ENCODE measurements around the gene SIGLEC11.
"Not testable (repeated sequence)": the region's sequence is repeated elsewhere in the genome, so short reads cannot be mapped to it uniquely, and the experiment has no call there.

SIGLEC11 gene, protein sequence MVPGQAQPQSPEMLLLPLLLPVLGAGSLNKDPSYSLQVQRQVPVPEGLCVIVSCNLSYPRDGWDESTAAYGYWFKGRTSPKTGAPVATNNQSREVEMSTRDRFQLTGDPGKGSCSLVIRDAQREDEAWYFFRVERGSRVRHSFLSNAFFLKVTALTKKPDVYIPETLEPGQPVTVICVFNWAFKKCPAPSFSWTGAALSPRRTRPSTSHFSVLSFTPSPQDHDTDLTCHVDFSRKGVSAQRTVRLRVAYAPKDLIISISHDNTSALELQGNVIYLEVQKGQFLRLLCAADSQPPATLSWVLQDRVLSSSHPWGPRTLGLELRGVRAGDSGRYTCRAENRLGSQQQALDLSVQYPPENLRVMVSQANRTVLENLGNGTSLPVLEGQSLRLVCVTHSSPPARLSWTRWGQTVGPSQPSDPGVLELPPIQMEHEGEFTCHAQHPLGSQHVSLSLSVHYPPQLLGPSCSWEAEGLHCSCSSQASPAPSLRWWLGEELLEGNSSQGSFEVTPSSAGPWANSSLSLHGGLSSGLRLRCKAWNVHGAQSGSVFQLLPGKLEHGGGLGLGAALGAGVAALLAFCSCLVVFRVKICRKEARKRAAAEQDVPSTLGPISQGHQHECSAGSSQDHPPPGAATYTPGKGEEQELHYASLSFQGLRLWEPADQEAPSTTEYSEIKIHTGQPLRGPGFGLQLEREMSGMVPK

DNA sequence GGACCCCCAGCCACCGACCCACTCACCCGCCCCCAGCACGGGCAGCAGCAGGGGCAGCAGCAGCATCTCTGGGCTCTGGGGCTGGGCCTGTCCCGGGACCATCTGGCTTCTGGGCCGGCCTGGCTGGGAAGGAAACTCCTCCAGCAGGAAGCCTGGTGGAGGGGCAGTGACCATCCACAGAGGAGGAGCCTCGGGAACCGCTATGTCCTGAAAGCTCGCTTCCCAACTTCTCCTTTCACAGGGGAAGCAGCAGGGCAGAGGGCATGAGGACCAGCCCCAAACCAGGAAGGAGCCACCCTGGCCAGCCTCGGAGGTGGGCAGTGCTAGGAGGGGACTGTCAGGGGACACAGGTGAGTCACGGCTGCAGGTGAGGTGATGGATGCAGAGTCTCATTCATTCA, at the start of gene SIGLEC11:
Gene SIGLEC11, minus strand, starts transcription at position 193 of the 400 bp plus-strand sequence. Its CDS starts 91 bp downstream, at position 102.
- not testable (repeated sequence) for DNase-seq

DNA sequence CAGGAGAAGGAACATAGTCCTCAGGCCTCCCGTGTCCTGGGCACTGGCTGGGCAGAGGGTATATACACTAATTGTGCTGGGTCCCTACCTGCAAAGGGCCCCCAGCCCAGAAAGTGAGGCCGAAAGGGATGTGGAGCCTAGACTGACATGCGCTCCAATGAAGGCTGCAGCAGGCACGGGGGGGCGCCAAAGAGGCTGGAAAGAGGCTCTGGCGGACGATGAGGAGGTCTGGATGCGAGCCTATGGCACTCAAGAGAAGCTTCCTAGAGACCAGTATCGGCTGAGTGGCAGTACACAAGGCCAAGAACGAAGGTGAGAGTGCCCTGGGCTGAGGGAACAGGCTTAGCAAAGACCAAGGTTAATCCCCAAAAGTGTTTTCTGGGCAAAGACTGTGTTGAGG, 47.6 kb upstream of the SIGLEC11 start:
- DNase-seq: peak; percentile 24

DNA sequence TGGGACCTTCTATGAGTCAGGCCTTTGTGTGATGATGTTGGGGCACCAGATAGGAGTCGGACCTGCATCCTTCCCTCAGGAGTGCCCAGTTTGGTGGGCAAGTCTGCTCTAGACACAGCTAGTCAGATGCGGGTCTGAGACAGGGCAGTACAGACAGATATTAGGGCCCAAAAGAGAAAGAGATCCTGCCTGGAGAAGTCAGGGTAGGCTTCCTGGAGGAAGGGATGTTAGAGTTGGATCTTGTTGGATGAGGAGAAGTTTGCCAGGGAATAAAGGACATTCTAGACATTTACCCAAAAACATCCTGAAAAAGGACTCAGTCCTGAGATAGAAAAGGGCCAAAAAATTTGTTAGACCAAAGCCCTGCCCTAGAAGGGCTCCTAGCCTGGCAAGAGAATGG, 47.0 kb upstream of the SIGLEC11 start:
- DNase-seq: no peak

DNA sequence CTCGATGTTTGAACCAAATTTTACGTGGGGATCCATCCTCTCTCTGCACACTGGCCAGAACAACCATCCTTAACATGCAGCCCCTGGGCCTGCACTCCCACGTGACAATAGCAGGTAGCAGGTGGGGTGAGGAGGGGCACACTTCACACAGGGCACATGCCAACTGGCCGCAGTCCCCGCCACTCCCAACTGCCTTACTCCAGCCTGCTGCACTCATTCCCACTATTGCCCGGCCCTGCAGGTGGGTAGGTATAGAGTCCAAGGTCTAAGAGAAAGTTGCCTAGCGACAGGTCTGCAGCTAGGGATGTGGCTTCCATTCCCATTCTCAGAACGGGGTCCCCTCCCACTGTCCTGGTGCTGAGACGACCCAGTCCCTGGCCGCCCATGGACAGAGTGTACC, 46.2 kb upstream of the SIGLEC11 start:
- no peak for DNase-seq

DNA sequence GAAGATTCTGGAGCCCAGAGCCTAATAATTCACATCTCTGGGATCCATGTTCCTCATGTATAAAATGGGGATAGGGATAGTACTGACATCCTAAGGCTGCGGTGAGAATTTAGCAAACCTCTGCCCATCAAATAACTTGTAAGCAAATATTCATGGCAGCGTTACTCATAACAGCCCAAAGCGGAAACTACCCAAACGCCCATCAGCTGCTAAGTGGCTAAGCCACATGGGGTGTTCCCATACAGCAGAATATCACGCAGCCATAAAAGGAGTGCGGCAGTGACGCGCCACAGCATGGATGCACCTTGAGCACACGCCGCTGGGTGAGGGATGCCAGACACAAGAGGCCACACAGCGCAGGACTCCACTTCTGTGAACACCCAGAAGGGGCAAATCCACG, 44.5 kb upstream of the SIGLEC11 start:
- peak; percentile 24 for DNase-seq

DNA sequence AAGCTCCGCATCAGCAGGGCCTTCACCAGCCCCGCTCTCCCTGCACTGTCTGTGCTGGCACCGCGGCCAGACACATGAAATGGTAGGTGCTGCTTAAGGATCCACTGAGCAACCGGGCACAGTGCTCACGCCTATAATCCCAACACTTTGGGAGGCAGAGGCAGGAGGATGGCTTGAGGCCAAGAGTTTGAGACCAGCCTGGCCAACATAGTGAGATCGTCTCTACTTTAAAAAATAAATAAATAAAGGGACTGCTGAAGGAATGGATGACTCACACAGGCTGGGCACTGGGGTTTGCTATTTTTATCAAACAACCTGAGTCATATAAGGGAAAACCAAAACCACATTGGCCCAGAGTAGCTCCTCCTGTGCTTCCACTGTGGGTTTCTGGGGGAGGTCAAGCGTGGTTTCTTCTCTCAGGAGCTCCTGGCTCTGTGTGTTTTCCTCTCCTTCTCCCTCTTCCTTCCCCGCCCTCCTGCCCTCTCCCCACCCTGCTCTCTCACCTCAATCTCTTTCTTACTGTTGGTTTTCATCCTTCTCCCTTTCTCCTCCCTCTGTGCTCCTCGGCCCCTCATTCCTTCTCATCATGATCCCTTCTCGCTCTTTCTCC, 42.9 kb upstream of the SIGLEC11 start:
- peak; percentile 56 for DNase-seq

DNA sequence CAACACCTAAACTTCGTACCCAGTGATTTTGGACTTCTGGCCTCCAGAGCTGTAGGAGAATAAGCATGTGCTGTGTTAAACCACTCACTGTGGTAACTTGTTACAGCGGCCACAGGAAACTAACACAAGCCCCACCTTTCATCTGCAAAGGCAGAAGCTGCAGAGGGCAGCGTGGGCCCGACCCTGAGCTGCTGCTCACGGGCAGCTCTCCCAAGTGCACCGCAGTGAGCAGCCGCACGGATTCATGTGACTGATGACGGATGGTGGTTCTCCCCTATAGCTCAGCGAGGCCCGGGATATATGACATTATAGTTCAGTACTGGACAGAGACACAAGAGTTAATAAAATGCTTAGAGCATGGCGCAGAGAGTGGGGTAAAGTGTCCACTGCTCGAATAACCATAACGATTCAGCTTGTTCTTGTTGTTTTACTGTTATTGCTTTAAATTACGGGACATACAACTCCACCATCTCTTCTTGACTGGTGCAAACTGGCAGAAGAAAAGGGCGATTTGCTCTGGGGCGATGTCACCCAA, 42.3 kb upstream of the SIGLEC11 start:
- no peak for DNase-seq

DNA sequence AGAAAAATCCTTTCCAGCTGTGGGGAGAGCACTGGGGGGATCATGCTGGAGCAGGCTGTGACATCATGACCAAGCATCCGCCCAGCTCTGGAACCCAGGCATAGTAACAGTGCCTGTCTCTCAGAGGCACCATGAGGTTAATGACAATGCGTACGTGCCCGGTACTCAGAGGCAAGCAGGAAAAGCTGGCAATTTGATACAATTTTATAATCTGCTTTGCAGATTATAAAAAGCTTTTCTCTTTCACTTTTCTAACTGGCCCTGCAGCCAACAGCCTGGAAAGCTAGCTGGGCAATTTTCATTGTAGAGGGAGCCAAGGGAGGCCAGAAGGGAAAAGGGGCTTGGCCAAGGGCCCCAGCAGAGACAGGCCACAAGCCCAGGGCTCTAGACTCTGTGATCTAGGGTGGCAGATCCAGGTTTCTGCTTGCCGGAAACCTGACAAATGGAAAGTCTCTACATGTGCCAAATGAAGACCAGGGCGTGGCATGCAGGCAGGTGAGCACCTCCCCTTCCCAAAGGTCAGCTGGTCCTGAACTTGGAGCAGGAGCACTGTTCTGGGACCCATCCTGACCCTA, 41.5 kb upstream of the SIGLEC11 start:
- no peak for DNase-seq

DNA sequence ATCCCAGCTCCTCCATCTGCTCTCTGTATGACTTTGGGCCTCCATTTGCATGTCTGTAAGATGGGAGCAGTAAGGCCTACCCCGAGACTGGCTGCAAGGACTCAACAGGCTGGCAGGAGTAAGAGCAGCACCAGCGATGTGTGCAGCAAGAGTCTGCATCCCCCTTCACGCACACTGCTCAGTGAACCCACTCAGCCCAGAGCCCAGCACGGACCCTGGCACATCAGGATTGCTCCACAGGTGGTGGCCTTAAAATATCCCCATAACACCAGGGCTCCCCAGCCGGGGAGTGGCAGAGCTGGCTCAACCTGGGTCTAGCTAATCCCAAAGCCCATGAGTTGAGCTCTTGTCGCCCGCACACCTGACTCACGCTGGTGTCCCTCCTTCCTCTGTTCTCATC, 40.8 kb upstream of the SIGLEC11 start:
- DNase-seq: no peak

DNA sequence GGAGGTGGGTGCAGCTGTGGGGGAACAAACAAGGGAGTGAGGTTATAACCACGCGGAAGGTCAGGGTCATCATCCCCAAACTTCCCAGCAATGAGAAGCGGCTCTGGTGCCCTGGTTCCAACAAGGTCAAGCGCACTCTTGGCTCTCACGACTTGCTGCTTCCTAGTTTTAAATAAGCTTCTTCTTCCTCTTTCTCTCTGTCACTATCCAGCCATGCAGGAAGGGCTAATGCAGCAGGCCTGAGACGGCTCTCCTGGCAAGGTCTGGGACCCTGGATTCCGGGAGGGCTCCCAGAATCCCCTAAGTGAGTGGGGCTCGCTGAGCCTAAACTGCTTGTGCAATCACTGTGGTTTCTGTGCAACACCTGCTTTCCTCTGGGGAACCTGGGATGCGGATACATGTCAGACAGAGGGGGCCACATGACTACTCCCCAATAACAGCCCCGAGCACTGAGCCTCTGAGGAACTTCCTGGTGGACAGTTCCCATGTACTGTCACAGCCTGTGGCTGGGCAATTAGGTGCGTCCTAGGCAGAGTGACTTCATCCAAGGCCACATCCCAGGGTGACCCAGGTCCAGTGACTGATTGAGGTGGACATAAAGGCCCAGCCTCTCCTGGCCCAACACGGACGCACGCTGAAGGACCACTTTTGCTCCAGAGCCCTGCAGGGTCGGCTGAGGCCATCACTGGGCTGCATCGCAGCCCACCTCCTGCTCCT, 40.0 kb upstream of the SIGLEC11 start:
- DNase-seq: no peak

DNA sequence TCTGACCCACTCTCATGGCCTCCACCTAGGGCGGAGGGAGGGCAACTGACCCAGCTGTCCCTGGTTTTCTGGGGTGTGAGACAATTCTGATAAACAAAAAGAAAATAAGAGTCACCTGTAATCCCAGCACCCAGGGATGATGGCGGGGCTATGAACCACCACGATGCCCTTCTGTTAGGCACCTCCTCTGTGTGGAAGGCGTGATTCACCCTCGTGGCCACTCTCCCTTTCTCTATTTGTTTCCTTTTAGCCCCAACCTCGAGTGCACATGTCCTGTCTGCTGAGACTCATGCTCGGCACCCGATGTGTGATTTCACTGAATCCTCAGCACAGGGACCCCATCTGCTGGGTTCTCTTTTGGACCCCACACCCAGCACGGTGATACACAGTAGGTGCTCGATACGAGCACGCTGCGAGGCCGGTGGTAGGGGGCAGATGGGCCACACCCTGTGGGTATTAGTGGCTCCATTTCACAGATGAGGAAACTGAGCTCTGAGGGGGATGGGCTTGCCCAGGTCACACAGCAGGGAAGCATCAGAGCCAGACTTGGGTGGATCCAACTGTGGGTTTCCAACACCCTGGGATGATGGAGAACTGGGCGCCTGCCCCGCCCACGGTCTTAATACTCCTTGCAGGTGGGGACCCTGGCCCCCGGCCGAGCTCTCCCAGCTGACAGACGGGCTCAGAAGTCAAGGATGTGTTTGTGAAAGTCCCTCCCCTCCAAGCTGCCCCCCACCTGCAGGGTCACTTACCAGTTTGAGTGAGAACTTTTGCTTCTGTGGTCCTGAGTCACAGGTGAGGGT, 39.3 kb upstream of the SIGLEC11 start:
- DNase-seq: peak; percentile 21

DNA sequence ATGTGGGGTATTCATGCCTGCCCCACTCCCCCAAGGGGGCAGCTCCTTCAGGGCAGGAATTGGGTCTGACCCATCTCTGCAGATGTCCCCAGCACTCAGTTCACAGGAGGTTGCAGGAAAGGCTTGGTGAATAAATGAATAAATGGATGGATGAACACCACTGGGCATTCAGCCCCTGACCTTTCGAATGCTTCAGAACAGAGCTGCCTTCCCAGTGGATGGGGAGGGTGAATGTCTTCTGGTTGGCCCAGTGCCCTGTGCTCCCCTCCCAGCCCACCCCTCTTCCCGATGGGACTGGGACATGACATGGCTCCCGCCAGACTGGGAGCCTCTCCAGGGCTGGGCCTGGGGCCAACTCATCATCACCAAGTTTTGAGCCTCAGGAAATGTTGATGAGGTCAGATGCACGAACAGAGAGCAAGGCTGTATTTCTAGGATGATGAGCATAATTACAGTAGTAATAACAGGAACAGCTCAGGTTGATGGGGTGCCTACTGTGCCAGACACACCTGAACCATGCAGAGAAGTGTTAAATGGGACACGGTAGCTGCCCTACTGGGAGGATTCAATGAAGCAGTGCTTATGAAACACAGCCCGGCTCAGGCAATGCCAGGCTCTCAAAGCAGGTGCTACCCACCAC, 38.5 kb upstream of the SIGLEC11 start:
- DNase-seq: no peak

DNA sequence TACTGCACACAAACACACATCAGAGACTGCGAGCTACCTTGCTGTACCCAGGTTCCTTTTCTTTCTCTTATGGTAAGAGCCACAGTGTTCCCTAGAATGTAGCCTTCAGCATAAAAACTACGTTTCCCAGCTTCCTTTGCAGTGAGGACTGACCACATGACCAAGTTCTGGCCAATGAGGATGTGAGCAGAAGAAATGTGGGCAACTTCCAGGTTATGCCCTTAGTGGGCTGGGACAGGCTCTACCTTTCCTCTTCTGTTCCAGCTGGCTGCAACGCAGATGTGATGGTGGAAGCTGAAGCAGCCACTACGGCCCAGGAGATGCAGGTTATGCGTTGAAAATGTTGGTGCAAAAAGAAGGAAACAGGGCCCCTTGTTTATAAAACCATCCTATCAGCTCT, 36.7 kb upstream of the SIGLEC11 start:
- DNase-seq: peak; percentile 26

DNA sequence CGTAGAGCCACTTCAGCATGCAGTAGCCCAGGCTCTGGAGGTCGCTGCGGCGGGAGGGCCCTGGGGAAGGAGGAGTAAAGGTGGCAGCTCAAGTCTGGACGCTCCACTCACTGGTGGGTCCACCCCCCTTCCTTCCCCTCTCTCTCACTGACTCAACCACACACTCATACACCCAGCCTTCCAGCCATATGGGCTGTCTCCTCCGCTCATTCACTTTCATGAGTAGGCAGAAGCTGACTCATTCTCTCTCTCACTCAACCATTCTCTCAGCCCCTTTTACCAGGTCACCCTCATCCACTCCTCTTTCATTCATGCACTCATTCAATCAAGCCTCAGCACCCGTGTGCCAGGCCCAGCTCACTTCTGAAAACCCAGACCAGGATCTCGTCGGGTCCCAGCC, 27.5 kb upstream of the SIGLEC11 start:
- DNase-seq: peak; percentile 50

DNA sequence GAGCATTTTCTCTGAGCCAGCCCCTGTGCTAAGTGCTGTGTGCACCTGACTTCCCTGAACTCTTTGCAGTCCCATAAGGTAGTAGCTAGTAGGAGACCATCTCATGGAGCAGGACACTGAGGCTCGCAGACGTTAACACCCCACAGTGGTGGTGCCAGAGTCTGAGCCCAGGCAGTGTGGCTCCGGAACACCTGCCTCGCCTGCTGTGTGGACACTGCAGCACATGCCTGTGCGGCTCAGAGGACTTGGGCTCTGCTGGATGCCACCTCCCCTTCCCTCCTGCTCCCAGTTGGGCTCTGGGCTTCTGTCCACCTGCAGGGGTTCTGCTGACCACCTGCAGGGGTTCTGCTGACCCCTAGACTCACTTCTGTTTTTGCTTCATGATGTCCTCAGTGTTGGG, 27.0 kb upstream of the SIGLEC11 start:
- DNase-seq: no peak

DNA sequence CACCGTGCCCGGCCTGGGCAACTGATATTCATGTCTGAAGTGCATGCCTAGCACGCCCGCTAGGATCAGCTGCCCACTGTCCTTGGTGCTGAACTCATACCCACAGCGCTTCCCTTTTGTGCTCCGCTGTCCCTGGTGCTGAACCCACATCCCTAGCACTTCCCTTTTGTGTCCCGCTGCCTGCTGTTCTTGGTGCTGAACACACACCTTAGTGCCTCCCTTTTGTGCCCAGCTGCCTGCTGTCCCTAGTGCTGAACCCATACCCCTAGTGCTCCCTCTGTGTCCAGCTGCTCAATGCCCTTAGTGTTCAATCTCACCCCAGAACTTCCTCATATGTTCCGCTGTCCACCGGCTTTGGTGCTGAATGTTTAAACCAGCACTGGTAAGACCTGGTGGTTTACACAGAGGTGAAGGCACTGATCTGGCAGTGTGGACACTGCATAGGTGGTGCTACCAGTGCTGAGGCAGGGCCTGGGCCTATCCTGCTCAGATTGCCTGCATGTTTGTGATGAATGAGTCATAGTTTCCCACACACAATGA, 26.3 kb upstream of the SIGLEC11 start:
- DNase-seq: peak; percentile 87

DNA sequence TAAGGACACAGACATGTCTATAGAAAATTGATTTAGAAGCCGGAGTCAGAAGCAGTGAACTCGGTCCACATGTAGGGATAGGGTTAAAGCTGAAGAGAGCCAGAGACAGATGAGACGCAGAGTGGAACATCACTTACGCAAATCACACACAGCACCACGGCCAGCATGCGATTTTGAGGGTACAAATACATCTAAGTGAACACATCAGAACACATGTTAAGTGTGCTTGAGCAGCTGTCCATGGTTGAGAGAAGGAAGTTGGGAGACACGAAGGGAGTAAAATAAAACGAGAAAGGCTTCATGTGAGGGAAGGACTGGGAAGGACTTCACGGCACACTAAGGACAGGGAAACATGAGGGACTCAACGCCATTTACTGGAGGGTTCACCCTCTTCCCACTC, 25.4 kb upstream of the SIGLEC11 start:
- DNase-seq: no peak

DNA sequence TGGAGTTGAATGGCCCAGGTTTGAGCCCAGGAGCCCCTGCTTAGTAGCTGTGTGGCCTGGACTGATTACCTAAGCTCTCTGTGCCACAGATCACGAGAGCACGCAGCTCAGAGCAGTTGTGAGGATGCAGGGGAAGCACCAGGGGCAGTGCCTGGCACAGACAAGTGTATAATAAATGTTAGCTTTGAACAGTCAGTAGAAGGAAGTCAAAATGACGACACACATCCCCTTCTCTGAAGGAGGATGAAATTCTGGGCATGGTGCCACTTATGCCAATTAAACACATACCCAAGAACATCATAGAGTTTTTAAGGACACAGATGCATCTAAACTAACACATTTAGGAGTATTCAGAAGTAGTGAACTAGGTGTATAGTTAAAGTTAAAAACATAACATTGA, 24.9 kb upstream of the SIGLEC11 start:
- no peak for DNase-seq

DNA sequence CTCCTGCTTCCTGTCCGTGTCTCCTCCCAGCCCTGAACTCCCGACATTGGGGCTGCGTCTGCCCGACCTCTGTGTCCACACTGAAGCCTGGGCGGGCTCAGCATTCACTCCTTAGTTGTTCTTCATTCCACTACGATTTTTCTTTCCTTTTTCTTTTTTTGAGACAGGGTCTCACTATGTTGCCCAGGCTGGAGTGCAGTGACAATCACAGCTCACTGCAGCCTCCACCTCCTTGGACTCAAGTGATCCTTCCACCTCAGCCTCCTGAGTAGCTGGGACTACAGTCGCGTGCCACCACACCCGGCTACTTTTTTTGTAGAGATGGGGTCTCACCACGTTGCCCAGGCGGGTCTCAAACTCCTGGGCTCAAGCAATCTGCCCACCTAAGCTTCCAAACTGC, 23.5 kb upstream of the SIGLEC11 start:
- no peak for DNase-seq

DNA sequence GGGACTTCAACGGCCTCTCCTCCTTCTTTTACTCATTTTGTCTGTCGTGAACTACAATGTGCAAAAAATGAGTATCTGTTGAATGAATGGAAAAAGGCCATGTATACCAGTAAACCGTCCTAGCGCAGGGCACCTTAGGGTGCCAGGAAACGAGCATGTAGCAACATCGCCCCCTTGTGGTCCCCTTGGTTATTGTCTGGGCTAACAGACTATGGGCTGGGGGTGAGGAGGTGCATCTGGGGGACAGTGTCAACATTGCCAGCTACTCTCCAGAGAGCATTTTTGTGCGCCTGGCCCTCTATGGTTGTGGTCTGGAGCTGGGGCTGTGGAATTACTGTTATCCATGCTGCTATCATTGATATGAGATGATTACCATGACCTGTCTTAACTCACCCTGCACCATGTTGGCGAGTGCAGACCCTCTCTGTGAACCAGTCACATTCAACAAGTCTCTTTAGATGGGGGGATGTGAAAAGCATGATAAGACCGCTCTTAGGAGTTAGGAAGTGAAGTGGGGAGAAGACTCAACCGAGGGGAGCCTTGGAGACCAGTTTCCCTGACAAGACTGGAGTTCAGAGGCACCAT, 22.8 kb upstream of the SIGLEC11 start:
- DNase-seq: peak; percentile 88

Data from stimulated activated CD4-positive, alpha-beta T cell treated with anti-CD3 and anti-CD28 coated beads, Interleukin-15, amount 100 ng/mL, for 24 hours (primary cell).